ENCODE data around the gene CADPS2.

DNA sequence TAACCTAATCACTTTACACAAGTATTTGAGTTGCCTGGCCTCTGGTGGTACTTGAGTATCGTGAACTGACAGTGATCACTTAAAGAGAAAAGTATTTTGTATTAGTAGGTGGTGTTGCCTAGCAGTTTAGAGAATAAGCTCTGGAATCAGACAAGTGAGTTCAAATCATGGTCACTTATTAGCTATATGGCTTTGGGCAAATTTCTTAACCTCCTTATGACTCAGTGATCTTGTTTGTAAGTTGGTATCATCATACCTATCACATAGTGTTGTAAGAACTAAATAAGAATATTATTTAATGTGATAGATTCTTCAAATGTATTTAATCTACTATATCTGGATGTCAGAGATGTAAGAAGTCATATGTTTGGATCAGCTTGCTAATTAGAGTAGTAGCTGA is 351.2 kb downstream of the CADPS2 start:
- TF ChIP-seq, protein P1, sequence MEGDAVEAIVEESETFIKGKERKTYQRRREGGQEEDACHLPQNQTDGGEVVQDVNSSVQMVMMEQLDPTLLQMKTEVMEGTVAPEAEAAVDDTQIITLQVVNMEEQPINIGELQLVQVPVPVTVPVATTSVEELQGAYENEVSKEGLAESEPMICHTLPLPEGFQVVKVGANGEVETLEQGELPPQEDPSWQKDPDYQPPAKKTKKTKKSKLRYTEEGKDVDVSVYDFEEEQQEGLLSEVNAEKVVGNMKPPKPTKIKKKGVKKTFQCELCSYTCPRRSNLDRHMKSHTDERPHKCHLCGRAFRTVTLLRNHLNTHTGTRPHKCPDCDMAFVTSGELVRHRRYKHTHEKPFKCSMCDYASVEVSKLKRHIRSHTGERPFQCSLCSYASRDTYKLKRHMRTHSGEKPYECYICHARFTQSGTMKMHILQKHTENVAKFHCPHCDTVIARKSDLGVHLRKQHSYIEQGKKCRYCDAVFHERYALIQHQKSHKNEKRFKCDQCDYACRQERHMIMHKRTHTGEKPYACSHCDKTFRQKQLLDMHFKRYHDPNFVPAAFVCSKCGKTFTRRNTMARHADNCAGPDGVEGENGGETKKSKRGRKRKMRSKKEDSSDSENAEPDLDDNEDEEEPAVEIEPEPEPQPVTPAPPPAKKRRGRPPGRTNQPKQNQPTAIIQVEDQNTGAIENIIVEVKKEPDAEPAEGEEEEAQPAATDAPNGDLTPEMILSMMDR (IDR thresholded peaks at IDR 0.05; ENCODE audit: insufficient read depth, low read length, poor library complexity, severe bottlenecking): no peak
- no peak for TF ChIP-seq EZH2phosphoT487 (conservative IDR thresholded peaks at IDR 0.05; ENCODE audit: low read length)
